ENCODE data around the gene ADGRL3. TPM values are rescaled to one million over a fixed set of nuclear protein-coding genes. Genes with fewer than 3 reads are reported as not detected.

Gene ADGRL3
- total RNA-seq, 2 experiments from 2014 or later: not detected

DNA sequence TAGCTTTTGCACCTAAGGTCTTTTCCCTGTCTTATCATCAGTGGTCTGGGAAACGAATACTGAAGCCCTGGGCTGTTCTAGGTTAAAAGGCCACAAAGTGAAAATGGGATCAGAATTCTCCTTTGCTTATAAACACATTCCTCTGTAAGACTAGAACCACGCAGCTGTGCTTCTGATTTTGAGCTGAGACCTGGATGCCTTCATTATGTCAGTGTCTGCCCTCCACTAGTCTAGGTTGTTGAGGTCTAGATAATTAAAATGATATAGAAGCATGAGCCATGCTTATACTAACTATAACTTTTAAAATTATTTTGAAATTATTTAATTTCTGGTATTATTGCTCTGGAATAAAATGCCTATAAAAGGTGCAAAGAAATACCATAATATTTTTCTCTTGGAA lies 403.9 kb downstream of the ADGRL3 start:
- intact Hi-C loops (cut with micrococcal nuclease; ENCODE audit: unreplicated experiment): no loop called here
- no peak for DNase-seq (ENCODE audit: low spot score)
- H4K20me1 ChIP-seq (ENCODE audit: insufficient read depth, low read length): no peaks in the 10 kb centered on the region
- no peaks in the 10 kb centered on the region for H3K4me1 ChIP-seq (ENCODE audit: insufficient read depth, low read length, poor library complexity, severe bottlenecking)
- no peak overlapping the region for H2AFZ ChIP-seq (ENCODE audit: low read length)
- 0 out of 2 replicates have a peak, but pooled peaks cover 5% of the 10 kb centered on the region for H3K9me3 ChIP-seq (ENCODE audit: low read length)
- no peaks in the 10 kb centered on the region for H3K9me2 ChIP-seq (ENCODE audit: insufficient read depth, low read length)
- TF ChIP-seq, protein P1, sequence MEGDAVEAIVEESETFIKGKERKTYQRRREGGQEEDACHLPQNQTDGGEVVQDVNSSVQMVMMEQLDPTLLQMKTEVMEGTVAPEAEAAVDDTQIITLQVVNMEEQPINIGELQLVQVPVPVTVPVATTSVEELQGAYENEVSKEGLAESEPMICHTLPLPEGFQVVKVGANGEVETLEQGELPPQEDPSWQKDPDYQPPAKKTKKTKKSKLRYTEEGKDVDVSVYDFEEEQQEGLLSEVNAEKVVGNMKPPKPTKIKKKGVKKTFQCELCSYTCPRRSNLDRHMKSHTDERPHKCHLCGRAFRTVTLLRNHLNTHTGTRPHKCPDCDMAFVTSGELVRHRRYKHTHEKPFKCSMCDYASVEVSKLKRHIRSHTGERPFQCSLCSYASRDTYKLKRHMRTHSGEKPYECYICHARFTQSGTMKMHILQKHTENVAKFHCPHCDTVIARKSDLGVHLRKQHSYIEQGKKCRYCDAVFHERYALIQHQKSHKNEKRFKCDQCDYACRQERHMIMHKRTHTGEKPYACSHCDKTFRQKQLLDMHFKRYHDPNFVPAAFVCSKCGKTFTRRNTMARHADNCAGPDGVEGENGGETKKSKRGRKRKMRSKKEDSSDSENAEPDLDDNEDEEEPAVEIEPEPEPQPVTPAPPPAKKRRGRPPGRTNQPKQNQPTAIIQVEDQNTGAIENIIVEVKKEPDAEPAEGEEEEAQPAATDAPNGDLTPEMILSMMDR (conservative IDR thresholded peaks at IDR 0.05; ENCODE audit: low read length): no peak
- TF ChIP-seq EZH2phosphoT487 (IDR thresholded peaks at IDR 0.05; ENCODE audit: borderline replicate concordance, low read depth, low read length): no peak
- H3K4me2 ChIP-seq (ENCODE audit: low read length): no peak overlapping the region
- H3K4me3 ChIP-seq (ENCODE audit: low read depth, low read length, poor library complexity, severe bottlenecking): no peak overlapping the region
- no peak overlapping the region for H3K27ac ChIP-seq (ENCODE audit: low read depth, low read length, poor library complexity, severe bottlenecking)
- POLR2A ChIA-PET: no interaction called here
- no TSS peak for BruUV-seq (replicated peaks)
- CTCF ChIA-PET (ENCODE audit: unreplicated experiment): no interaction called here
- no peaks in the 10 kb centered on the region for H3K36me3 ChIP-seq (ENCODE audit: insufficient read depth, low read length)
- H3K79me2 ChIP-seq (ENCODE audit: insufficient read depth, low read depth, low read length): no peaks in the 10 kb centered on the region

DNA sequence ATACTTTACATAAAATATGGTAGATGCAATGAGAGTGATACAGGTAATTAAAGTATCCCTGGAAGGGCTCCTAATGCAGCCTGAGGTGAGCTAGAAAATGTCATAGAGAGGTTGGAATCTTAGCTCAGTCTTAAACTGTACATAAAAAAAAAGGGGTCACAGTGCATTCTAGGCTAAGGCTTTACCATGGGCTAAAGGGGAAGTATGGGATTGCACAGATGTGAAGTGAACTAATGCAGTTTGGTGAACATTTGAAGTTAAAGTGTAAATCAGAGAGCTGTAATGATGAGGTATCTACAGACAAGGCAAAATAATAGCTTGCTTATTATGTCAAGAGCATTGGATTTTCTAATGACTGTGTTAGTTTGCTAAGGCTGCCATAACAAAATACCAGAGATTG lies 405.9 kb downstream of the ADGRL3 start:
- H3K4me1 ChIP-seq (ENCODE audit: insufficient read depth, low read length, poor library complexity, severe bottlenecking): no peaks in the 10 kb centered on the region
- ChIA-PET POLR2A (no interaction called here), CTCF (ENCODE audit: unreplicated experiment) (no interaction called here)
- no TSS peak for BruUV-seq (replicated peaks)
- no peaks in the 10 kb centered on the region for H4K20me1 ChIP-seq (ENCODE audit: insufficient read depth, low read length)
- no peak overlapping the region for H3K4me2 ChIP-seq (ENCODE audit: low read length)
- intact Hi-C loops (cut with micrococcal nuclease; ENCODE audit: unreplicated experiment): no loop called here
- H3K9me3 ChIP-seq (ENCODE audit: low read length): 0 out of 2 replicates have a peak, but pooled peaks cover 5% of the 10 kb centered on the region
- H2AFZ ChIP-seq (ENCODE audit: low read length): no peak overlapping the region
- H3K4me3 ChIP-seq (ENCODE audit: low read depth, low read length, poor library complexity, severe bottlenecking): no peak overlapping the region
- H3K9me2 ChIP-seq (ENCODE audit: insufficient read depth, low read length): no peaks in the 10 kb centered on the region
- H3K36me3 ChIP-seq (ENCODE audit: insufficient read depth, low read length): no peaks in the 10 kb centered on the region
- DNase-seq (ENCODE audit: low spot score): no peak
- H3K27ac ChIP-seq (ENCODE audit: low read depth, low read length, poor library complexity, severe bottlenecking): no peak overlapping the region
- TF ChIP-seq EZH2phosphoT487 (IDR thresholded peaks at IDR 0.05; ENCODE audit: borderline replicate concordance, low read depth, low read length): no peak
- TF ChIP-seq, protein P1 (conservative IDR thresholded peaks at IDR 0.05; ENCODE audit: low read length): no peak
- H3K79me2 ChIP-seq (ENCODE audit: insufficient read depth, low read depth, low read length): no peaks in the 10 kb centered on the region

DNA sequence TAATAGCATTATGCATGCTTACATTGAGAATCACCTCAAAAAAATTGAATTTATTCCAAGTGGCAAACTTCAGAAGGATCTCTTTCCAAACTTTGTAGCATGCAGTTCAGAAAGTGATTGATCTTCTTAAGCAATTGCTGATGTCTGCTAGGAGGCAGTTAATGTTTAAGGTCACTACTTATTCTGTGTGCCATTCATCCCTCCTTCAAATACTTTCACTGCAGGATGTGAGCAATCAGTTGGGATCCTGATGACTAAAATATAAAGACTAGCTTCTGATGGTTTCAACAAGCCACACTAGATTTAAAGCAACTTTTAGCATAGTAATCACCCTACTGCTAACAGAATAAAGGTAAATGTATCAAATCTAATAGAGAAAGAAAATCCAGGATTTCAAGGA lies 414.1 kb downstream of the ADGRL3 start:
- TF ChIP-seq EZH2phosphoT487 (IDR thresholded peaks at IDR 0.05; ENCODE audit: borderline replicate concordance, low read depth, low read length): no peak
- TF ChIP-seq, protein P1 (conservative IDR thresholded peaks at IDR 0.05; ENCODE audit: low read length): no peak
- POLR2A ChIA-PET: no interaction called here
- Histone ChIP-seq H3K36me3 (ENCODE audit: insufficient read depth, low read length) (no peaks in the 10 kb centered on the region), H3K79me2 (ENCODE audit: insufficient read depth, low read depth, low read length) (no peaks in the 10 kb centered on the region), H3K27ac (ENCODE audit: low read depth, low read length, poor library complexity, severe bottlenecking) (no peak overlapping the region), H4K20me1 (ENCODE audit: insufficient read depth, low read length) (no peaks in the 10 kb centered on the region), H3K4me3 (ENCODE audit: low read depth, low read length, poor library complexity, severe bottlenecking) (no peak overlapping the region), H3K4me1 (ENCODE audit: insufficient read depth, low read length, poor library complexity, severe bottlenecking) (no peaks in the 10 kb centered on the region), H3K4me2 (ENCODE audit: low read length) (no peak overlapping the region), H3K9me2 (ENCODE audit: insufficient read depth, low read length) (no peaks in the 10 kb centered on the region), H3K9me3 (ENCODE audit: low read length) (no peaks in the 10 kb centered on the region), H2AFZ (ENCODE audit: low read length) (no peak overlapping the region)
- no peak for DNase-seq (ENCODE audit: low spot score)
- CTCF ChIA-PET (ENCODE audit: unreplicated experiment): no interaction called here
- intact Hi-C loops (cut with micrococcal nuclease; ENCODE audit: unreplicated experiment): no loop called here
- BruUV-seq (replicated peaks): no TSS peak

Measured in OCI-LY7 (cell line).